GM23338 (cell line): ENCODE results near the gene BGLAP.

Experiments
- CTCF ChIP-seq, 2 experiments: fragments of 200-600 bp in 1 of 2; sonication (generic) in 1 of 2; conservative IDR thresholded peaks; 2 replicates each; pipeline versions ENCODE4 v1.5.1 to v1.6.1; 2016 to 2017; ENCODE audit warnings: antibody characterized with exemption in 2 of 2, low read depth in 2 of 2, mild to moderate bottlenecking in 2 of 2, moderate library complexity in 1 of 2
- EZH2 ChIP-seq: fragments of 200-600 bp; sonication (generic); IDR thresholded peaks from one replicate; pipeline ENCODE4 v1.8.0; 2017; ENCODE audit warnings: antibody characterized with exemption, mild to moderate bottlenecking, low read depth; ENCODE audit not compliant: unreplicated experiment
- EZH2phosphoT487 ChIP-seq: fragments of 200-600 bp; sonication (generic); IDR thresholded peaks from one replicate; pipeline ENCODE4 v1.8.1; 2018; ENCODE audit warnings: antibody characterized with exemption; ENCODE audit not compliant: unreplicated experiment
- JUNB ChIP-seq: IDR thresholded peaks from one replicate; pipeline ENCODE4 v1.6.1; 2016; ENCODE audit warnings: antibody characterized with exemption; ENCODE audit not compliant: unreplicated experiment
- NANOG ChIP-seq: IDR thresholded peaks from 2 replicates; pipeline ENCODE4 v1.6.1; 2016; ENCODE audit warnings: antibody characterized with exemption, borderline replicate concordance
- POLR2AphosphoS5 ChIP-seq: IDR thresholded peaks from 2 replicates; pipeline ENCODE4 v1.6.1; 2016; ENCODE audit warnings: antibody characterized with exemption, low read depth
- REST ChIP-seq: IDR thresholded peaks from one replicate; pipeline ENCODE4 v1.6.1; 2018; ENCODE audit warnings: antibody characterized with exemption; ENCODE audit not compliant: unreplicated experiment
- ZNF331 ChIP-seq: fragments of 250-450 bp; sonication (Bioruptor Pico); IDR thresholded peaks from 2 replicates; pipeline ENCODE4 v1.5.0; 2020; ENCODE audit warnings: low read depth, mild to moderate bottlenecking, moderate library complexity
- TF ChIP-seq, protein P1 (sequence below): IDR thresholded peaks from 2 replicates; pipeline ENCODE4 v1.6.1; 2016; ENCODE audit warnings: antibody characterized with exemption

- TF ChIP-seq CTCF (conservative IDR thresholded peaks at IDR 0.05; ENCODE audit: low read depth in 2 of 2) (no peak), POLR2AphosphoS5 (no peak), EZH2phosphoT487 (no peak), REST (no peak), EZH2 (no peak), ZNF331 (CRISPR knock-in tag) (no peak), NANOG (no peak), JUNB (no peak)
- TF ChIP-seq, protein P1, sequence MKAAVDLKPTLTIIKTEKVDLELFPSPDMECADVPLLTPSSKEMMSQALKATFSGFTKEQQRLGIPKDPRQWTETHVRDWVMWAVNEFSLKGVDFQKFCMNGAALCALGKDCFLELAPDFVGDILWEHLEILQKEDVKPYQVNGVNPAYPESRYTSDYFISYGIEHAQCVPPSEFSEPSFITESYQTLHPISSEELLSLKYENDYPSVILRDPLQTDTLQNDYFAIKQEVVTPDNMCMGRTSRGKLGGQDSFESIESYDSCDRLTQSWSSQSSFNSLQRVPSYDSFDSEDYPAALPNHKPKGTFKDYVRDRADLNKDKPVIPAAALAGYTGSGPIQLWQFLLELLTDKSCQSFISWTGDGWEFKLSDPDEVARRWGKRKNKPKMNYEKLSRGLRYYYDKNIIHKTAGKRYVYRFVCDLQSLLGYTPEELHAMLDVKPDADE = no peak
These were observed 9.5 kb downstream of the BGLAP start for GRCh38 chr1:156251527-156251926.
